Glomerular visceral epithelial cell (primary cell): Measurements from ENCODE around the gene ELF3.
"Not testable (repeated sequence)": the region's sequence is repeated elsewhere in the genome, so short reads cannot be mapped to it uniquely, and the experiment has no call there.

Experiments used
- DNase-seq: peaks from one replicate; pipeline ENCODE4 v3.0.0-alpha.2; 2016; ENCODE audit errors: extremely low spot score

ELF3 gene

DNA sequence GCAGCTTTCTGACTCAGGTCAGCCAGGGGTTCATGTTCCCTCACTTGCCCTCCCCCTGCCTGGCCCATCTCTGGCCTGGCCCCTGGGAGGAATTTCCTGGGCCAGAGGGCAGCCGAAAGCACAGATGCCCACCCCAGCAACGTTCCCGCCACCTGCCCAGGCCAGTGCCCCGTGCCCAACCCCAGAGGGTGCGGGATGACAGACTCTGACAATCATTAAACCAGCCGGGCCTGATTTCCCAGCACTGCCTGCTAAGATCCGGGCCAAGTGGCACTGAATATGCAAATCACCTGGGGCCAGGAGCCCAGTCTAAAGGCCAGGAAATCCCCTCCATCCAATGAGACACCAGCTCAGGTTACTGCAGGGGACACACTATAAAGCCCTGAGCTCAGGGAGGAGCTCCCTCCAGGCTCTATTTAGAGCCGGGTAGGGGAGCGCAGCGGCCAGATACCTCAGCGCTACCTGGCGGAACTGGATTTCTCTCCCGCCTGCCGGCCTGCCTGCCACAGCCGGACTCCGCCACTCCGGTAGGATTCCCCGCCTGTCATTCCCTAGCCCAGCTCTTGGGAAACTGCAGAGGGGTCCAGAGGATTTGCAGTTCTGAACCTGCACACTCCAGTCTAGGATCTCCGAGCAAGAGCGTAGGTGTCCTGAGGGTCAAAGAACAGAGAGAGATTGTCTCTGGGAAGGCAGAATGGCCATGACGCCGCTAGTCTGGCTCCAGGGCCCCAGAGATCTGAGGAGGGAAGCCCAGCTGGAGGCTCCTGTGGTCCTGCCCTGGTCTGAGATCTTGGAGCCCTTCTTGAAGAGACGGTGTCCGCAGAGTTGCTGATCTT, at the start of gene ELF3:
ELF3 (plus strand) TSS at position 408 of the 836 bp plus-strand sequence. CDS start 550 bp downstream, outside the sequence.
- DNase-seq = peak; percentile 100

DNA sequence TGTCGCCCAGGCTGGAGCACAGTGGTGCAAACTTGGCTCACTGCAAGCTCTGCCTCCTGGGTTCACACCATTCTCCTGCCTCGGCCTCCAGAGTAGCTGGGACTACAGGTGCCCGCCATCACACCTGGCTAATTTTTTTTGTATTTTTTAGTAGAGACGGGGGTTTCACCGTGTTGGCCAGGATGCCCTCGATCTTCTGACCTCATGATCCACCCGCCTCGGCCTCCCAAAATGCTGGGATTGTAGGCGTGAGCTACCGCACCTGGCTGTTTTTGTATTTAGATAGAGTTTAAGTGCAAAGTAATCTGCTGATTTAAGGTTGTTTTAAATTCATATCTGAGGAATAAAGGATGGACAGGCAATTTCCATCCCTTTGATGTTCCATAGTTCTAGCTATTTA, 48.0 kb upstream of the ELF3 start:
- not testable (repeated sequence) for DNase-seq

DNA sequence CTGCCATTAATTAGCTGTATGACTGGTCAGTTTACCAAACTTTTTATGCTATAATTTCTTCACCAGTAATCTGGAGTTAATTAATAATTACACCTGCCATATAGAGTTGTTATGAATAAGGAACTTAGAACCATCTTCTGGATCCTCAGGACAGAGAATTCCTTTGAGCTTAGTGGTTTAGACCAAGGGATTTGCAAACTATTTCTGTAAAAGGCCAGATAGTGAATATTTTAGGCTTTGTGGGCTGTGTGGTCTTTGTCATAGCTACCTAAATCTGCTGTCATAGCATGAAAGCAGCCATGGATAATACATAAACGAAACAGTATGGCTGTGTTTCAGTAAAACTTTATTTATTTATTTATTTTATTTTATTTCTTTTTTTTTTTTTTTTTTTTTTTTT, 46.1 kb upstream of the ELF3 start:
- DNase-seq = peak; percentile 53

DNA sequence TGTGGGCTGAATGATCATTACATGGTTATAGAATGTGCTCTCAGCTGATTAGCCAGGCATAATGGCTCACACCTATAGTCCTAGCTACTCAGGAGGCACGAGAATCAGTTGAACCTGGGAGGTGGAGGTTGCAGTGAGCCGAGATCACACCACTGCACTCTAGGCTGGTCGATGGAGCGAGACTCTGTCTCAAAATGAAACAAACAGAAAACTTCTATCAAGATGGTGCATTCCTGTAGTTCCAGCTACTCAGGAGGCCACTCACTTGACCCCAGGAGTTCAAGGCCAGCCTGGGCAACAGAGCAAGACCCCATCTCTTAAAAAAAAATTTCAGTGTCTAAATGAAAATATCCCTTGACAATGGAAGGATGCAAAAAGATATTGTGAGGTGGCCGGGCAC, 44.2 kb upstream of the ELF3 start:
- DNase-seq = peak; percentile 38

DNA sequence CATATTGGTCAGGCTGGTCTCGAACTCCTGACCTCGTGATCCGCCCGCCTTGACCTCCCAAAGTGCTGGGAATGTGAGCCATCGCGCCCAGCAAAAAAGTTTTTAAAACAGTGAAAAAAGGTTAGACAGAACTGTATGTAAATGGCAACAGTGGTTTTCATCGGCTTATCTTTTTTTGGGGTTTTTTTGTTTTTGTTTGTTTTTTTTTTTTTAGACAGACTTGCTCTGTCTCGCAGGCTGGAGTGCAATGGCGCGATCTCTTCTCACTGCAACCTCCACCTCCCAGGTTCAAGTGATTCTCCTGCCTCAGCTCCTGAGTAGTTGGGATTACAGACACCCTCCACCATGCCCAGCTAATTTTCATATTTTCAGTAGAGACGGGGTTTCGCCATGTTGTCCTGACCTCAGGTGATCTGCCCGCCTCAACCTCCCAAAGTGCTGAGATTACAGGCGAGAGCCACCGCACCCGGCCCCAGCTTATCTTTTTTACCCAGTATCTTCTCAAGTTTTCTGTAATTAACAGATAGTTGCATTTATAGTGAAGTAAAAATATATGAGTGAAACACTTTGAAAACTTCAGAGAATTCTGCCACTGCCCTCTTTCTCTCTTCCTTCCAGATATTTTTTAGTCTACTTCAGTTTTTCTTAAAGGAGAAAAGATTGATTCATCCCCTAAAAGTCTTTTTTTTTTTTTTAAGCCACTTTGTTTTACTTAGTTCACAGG, 42.0 kb upstream of the ELF3 start:
- no peak for DNase-seq

DNA sequence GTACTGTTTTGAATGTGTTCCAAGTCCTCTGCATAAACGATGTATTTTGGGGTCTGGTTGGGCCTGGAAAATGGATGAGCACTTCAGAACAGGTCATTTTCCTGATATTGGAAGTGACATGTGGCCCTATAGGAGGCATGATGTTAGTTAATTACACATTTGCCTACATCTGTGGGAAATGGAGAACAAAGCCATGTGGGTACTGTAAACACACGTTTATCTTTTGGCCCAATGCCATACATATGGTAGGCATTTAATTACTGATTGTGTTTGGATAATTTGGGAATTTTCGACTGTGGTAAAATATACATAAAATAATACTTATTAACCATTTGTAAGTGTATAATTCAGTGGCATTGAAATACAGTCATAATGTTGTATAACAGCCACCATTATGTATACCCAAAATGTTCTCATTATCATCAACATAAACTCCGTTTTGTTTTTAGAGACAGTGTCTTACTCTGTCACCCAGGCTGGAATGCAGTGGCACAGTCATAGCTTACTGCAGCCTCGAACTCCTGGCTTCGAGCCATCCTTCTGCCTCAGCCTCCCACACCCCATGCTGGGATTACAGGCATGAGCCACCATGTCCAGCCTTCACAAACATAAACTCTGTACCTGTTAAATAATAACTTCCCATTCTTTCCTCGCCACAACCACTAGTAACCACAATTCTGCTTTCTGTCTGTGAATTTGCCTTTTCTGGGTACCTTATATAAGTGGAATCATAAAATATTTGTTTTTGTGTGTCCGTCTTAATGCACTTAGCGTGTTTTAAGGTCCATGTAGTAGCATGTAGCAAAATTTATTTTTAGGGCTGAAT, 39.8 kb upstream of the ELF3 start:
- peak; percentile 71 for DNase-seq

DNA sequence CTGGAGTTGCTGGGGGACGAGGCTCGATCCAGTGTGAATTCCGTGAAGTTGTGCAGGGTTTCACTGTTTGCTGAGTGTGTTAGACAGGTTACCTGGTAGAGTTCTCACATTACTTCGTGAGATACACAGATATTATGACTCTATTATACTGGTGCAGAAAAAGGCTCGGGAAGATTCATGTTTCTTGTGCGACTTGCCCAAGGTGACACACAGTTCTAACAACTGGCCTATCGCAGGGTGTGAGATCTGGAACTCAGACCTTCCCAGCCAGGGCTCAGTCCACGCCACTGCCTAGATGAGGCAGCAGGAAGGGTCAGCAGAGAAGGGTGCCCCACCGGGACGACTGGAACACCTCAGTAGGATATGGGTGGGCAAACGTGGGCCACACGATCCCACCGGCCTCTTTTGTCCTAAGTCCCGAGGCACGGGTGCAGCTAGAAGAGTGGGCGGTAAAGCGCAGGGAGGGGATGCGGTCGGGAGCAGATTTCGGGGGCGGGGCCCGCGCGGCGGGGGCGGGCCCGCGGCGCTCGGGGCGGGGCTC, 28.2 kb upstream of the ELF3 start:
- no peak for DNase-seq

DNA sequence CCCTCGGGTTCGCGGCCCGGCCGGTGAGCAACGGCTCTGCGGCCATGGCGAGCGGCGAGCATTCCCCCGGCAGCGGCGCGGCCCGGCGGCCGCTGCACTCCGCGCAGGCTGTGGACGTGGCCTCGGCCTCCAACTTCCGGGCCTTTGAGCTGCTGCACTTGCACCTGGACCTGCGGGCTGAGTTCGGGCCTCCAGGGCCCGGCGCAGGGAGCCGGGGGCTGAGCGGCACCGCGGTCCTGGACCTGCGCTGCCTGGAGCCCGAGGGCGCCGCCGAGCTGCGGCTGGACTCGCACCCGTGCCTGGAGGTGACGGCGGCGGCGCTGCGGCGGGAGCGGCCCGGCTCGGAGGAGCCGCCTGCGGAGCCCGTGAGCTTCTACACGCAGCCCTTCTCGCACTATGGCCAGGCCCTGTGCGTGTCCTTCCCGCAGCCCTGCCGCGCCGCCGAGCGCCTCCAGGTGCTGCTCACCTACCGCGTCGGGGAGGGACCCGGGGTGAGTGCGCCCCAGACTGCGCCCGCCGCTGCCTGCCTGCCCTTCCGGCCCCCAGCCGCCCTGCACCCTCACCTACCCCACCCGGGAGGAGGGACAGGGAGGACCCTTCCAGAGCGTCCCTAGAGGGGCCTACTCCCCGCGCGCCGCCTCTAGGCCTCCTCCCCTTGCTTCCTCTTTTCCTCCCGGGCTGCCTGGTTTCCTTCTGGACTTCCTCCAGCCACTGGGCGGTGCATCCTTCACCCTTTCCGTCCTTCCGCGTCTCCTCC, 27.6 kb upstream of the ELF3 start, which contains the start of gene RNPEP:
RNPEP (plus strand) TSS at position 26 of the 757 bp plus-strand sequence; CDS start at position 45, 19 bp downstream.
- DNase-seq = peak; percentile 85

DNA sequence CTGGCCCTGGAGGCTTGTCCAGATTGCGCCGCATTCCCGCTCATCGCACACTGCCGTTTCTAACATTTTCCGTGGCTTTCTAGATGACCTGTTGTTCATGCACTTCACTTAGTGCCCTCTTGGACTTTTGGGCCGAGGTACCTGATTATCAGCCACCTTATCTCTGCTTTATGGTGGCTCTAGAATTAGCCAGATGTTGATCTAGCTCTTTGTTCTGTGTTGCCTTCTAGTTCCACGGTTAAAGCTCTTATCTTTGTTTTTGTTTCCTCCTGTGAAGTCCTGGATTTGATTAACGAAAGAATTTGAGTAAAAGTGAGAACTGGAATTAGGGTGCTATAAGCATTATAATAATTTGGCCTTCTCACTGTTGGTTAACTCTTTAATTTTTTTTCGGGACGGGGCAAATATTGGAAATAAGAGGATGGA, 27.0 kb upstream of the ELF3 start:
- DNase-seq = no peak

DNA sequence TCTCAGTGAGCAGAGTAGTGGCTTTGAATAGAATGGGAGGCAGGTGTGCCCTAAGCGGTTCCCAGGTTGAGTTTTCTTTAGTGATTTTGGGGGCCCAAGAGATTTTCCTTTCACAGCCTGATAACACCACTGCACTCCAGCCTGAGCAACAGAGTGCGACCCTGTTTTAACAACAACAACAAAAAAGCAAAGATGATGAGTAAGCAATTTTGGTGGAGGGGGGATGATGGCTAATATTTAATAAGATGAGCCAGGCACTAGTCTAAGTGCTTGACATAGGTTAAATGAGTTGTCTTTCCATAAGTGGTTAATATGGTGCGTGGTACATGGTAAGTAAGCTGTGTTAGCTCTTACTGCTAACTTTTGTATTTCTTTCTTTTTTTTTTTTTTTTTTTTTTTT, 25.9 kb upstream of the ELF3 start:
- DNase-seq = no peak

DNA sequence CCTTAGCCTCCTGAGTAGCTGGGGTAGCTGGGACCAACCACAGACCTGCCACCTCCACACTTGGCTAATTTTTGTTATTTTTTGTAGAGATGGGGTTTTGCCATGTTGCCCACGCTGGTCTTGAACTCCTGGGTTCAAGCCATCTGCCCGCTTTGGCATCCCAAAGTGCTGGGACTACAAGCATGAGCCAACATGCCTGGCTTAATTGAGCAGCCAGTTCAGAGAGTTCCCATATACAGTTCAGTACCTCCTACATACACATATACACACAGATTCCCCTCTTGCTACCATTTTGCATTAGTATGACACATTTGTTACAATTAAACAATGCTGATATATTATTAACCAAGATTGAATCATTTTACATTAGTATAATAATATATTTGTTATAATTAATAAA, 25.0 kb upstream of the ELF3 start:
- no peak for DNase-seq

DNA sequence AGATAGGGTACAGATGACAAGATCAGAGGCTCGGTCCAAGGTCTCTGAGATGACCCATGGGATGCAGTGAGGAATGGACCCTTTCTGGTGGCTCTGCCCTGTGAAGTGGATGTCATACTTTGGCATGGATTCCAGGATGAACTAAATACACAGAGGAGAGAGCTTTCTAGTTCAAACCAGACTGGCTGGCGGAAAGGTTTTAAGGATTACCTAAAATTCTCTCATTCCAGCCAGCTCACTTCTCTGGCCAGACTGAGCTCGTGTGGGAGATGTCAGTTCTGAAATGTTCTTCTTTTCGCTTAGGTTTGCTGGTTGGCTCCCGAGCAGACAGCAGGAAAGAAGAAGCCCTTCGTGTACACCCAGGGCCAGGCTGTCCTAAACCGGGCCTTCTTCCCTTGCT, 21.8 kb upstream of the ELF3 start:
- no peak for DNase-seq

DNA sequence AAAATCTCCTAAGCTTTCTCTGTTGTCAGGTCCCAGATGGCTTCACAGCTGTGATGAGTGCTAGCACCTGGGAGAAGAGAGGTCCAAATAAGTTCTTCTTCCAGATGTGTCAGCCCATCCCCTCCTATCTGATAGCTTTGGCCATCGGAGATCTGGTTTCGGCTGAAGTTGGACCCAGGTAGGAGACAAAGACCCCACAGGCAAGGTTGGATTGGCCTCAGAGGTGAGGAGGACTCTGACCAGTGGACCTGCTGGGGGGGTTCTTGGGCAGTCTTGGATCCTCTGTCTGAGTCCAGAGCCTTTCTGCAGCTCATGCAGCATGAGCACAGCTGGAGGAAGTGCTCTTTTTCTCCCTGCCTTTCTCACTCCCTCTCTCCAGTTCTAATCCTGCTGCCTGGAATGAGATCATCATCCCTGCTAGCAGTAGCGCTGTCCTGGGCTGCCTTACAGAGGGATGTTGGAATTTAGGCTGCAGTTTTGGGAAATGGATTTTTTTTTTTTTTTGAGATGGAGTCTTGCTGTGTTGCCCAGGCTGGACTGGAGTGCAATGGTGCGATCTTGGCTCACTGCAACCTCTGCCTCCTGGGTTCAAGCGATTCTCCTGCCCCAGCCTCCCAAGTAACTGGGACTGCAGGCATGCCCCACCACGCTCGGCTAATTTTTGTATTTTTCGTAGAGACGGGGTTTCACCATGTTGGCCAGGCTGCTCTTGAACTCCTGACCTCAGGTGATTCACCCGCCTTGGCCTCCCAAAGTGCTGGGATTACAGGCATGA, 20.8 kb upstream of the ELF3 start:
- no peak for DNase-seq

DNA sequence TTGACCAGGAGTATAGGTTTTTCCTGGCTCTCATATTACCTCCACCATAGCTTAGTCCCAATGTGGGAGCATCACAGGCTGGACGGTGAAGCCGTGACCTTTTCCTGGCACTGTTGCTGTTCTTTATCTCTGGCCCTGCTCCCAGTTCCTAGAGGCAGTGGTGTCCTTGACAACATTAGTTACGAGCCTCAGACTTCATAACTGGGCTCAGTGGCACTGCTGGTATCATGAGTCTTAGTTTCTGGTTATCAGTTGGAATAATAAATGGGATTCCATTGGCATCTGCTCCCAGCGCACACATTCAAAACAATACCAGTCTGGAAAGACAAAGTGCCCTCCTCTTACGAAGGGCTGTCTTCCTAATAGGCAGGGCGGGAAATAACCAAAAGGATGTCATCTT, 20.0 kb upstream of the ELF3 start:
- DNase-seq = no peak

DNA sequence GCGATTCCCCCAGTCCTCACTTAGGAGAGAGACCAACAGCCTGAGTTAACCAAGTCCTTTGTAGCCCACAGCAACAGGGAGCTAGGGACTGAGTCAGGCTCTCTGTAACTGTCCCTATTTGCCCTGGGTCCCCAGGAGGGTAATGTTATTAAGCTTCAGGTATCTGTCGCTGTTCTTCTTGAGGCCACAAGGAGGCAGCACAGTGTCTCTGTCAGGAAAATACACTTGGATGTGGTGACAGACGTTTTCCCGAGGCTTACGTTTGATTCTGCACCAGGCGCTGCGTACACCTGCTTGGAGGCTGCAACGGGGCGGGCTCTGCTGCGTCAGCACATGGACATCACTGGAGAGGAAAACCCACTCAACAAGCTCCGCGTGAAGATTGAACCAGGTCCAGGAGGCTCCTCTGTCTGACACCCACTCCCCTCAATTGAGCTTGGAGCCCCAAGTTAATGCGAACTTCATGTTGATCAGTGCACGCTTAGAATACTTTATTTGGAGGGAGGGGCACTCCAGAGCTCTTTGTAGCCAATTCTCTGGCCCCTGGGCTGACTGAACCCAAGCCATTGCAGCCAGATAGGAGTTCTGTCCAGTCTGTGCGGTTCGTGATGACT, 10.7 kb upstream of the ELF3 start:
- DNase-seq = peak; percentile 60

DNA sequence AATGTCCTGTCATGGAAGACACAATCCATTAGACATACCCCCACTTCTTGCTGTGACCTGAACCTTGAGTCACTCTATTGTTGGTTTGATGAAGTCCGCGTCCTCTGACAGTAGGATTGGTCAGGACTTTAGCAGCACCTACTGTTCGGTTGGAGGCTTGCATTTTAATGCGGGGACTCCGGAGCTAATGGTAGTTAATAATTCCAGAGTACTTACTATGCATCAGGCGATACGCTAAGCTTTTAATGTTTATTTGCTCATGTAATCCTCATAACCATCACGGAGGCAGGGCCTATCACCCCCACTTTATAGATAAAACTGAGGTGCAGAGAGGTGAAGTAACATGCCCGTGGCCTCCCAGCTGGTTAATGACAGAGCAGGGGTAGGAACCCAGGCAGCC, 7.9 kb upstream of the ELF3 start:
- no peak for DNase-seq

DNA sequence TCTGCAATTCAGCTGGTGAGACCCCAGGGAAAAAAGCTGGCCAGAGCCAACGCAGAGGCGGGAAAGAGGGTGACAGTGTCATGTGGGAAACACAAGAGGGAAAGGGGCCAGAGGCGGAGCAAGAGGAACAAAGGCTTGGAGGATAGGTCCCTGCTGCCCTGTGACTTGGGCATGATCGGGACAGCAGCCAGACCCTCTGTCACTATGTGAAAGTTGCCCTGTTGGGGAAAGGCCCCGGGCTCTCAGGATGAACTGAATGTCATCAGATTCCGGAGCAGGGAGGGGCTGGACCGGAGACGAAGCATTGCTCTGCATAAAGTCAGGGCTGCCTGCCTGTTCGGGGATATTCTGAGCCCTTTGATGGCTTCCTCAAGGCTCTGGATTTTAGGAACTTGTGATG, 5.7 kb upstream of the ELF3 start:
- no peak for DNase-seq

DNA sequence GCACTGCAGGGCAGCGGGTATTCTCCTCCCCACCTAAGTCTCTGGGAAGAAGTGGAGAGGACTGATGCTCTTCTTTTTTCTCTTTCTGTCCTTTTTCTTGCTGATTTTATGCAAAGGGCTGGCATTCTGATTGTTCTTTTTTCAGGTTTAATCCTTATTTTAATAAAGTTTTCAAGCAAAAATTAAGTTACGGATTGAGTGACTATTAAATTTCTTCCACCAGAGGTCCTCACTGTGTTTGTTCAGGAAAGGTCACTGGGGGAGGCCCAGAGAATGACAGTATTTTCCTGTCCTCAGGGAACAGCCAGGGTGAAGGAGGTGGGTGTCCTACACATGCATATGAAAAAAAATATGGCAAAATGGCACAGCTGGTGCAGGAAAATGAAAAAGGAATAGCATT, 4.4 kb upstream of the ELF3 start:
- DNase-seq = no peak

DNA sequence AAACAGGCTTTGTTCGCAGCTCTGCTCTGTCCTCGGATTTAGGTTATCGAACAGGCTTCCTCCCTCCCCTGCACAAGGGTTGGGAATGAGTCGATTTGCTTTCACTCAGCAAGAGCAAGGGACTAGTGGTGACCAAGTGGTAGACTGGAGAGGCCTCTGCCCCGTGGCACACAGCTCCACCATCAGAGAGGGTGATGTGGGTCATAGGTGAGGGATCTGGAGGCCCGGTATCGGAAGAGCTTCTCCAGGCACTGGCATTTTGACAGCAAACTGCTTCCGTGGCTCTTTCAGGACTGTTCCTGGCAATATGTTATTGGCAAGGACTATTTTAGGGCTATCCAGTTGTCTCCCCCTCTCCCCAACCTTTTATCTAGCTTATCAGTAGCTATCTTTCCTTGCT, 3.1 kb upstream of the ELF3 start:
- DNase-seq = no peak
